Measurements from ENCODE around the gene TNS3. TPM values are rescaled to one million over a fixed set of nuclear protein-coding genes. Genes with fewer than 3 reads are reported as not detected.

TNS3 gene
- total and polyA plus RNA-seq, 9 of the 15 experiments (the other 6 are each of a cell fraction or from before 2014, with no cell fraction given): 0.20 TPM; not detected in 8

DNA sequence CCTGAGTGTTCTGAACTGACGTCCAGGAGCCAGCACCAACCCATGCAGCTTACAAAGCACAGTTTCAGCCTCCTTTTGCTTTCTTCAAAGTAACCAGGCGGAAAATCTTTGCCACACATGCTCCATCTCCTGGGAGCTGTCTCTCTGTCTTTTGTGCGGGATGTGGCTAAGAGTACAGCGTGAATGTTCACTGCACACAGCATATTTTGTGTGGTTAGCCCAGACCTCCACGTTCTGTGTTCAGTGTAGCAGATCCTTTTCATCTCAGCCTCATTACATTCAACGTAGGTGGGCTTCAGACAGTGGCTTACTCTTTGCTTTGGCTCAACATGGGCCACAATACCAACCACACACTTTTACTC is 200.8 kb downstream of the TNS3 start (continued):
- TF ChIP-seq, protein P1, sequence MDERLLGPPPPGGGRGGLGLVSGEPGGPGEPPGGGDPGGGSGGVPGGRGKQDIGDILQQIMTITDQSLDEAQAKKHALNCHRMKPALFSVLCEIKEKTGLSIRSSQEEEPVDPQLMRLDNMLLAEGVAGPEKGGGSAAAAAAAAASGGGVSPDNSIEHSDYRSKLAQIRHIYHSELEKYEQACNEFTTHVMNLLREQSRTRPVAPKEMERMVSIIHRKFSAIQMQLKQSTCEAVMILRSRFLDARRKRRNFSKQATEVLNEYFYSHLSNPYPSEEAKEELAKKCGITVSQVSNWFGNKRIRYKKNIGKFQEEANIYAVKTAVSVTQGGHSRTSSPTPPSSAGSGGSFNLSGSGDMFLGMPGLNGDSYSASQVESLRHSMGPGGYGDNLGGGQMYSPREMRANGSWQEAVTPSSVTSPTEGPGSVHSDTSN (CRISPR knock-in tag; IDR thresholded peaks at IDR 0.05; ENCODE audit: low read depth): no peak
- TF ChIP-seq, protein P1 (tag; conservative IDR thresholded peaks at IDR 0.05; ENCODE audit: low read depth): no peak
- TF ChIP-seq SMAD2 (IDR thresholded peaks at IDR 0.05; ENCODE audit: low read depth, low read length) (no peak), ILF3 (IDR thresholded peaks at IDR 0.05; ENCODE audit: borderline replicate concordance) (no peak), ZNF146 (CRISPR knock-in tag; IDR thresholded peaks at IDR 0.05; ENCODE audit: unreplicated experiment) (no peak), KDM5B (IDR thresholded peaks at IDR 0.05; ENCODE audit: insufficient replicate concordance, low read depth, low read length) (no peak), NUFIP1 (IDR thresholded peaks at IDR 0.05; ENCODE audit: partially characterized antibody) (no peak), TRIM28 (IDR thresholded peaks at IDR 0.05) (no peak), POLR2AphosphoS5 (IDR thresholded peaks at IDR 0.05; ENCODE audit: control insufficient read depth, insufficient read depth, low read depth, low read length) (no peak), CBX8 (IDR thresholded peaks at IDR 0.05; ENCODE audit: borderline replicate concordance, extremely low read depth, low read depth, low read length, poor library complexity, severe bottlenecking) (no peak), HMGN3 (IDR thresholded peaks at IDR 0.05; ENCODE audit: borderline replicate concordance, extremely low read depth, insufficient read length, low read depth, low read length) (no peak), ZNF584 (CRISPR knock-in tag; IDR thresholded peaks at IDR 0.05; ENCODE audit: low read depth) (no peak), SETDB1 (IDR thresholded peaks at IDR 0.05; ENCODE audit: low read length) (no peak)
- TF ChIP-seq, protein P2, sequence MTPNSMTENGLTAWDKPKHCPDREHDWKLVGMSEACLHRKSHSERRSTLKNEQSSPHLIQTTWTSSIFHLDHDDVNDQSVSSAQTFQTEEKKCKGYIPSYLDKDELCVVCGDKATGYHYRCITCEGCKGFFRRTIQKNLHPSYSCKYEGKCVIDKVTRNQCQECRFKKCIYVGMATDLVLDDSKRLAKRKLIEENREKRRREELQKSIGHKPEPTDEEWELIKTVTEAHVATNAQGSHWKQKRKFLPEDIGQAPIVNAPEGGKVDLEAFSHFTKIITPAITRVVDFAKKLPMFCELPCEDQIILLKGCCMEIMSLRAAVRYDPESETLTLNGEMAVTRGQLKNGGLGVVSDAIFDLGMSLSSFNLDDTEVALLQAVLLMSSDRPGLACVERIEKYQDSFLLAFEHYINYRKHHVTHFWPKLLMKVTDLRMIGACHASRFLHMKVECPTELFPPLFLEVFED (CRISPR knock-in tag; conservative IDR thresholded peaks at IDR 0.05): no peak
- TF ChIP-seq, protein P3, sequence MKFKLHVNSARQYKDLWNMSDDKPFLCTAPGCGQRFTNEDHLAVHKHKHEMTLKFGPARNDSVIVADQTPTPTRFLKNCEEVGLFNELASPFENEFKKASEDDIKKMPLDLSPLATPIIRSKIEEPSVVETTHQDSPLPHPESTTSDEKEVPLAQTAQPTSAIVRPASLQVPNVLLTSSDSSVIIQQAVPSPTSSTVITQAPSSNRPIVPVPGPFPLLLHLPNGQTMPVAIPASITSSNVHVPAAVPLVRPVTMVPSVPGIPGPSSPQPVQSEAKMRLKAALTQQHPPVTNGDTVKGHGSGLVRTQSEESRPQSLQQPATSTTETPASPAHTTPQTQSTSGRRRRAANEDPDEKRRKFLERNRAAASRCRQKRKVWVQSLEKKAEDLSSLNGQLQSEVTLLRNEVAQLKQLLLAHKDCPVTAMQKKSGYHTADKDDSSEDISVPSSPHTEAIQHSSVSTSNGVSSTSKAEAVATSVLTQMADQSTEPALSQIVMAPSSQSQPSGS (CRISPR knock-in tag; IDR thresholded peaks at IDR 0.05): no peak
- TF ChIP-seq, protein P4, sequence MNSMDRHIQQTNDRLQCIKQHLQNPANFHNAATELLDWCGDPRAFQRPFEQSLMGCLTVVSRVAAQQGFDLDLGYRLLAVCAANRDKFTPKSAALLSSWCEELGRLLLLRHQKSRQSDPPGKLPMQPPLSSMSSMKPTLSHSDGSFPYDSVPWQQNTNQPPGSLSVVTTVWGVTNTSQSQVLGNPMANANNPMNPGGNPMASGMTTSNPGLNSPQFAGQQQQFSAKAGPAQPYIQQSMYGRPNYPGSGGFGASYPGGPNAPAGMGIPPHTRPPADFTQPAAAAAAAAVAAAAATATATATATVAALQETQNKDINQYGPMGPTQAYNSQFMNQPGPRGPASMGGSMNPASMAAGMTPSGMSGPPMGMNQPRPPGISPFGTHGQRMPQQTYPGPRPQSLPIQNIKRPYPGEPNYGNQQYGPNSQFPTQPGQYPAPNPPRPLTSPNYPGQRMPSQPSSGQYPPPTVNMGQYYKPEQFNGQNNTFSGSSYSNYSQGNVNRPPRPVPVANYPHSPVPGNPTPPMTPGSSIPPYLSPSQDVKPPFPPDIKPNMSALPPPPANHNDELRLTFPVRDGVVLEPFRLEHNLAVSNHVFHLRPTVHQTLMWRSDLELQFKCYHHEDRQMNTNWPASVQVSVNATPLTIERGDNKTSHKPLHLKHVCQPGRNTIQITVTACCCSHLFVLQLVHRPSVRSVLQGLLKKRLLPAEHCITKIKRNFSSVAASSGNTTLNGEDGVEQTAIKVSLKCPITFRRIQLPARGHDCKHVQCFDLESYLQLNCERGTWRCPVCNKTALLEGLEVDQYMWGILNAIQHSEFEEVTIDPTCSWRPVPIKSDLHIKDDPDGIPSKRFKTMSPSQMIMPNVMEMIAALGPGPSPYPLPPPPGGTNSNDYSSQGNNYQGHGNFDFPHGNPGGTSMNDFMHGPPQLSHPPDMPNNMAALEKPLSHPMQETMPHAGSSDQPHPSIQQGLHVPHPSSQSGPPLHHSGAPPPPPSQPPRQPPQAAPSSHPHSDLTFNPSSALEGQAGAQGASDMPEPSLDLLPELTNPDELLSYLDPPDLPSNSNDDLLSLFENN (IDR thresholded peaks at IDR 0.05; ENCODE audit: low read depth in 2 of 2, low read length in 2 of 2): no peak
